ENCODE results near the gene TBX3. TPM values are rescaled to one million over a fixed set of nuclear protein-coding genes. Genes with fewer than 3 reads are reported as not detected.

The TBX3 gene
- total RNA-seq, 1 donor from 2014 or later = 102 TPM

DNA sequence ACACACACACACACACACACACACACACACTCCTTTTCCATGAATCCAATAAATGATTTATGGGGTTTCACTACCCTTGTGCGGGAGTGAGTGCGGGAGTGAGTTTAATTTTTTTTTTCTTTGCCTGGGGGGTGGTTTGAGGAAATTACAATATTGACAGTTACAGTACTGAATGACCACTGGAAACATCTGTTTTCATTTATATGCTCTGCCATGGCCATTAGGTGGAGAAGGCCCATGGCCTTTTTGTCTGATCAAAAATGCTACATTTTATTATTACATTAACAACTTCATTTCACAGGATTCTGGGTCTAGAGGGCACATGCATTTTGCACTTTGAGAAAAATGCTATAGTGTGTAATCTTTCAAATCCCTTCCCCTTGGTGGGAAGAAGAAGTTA is 5.9 kb downstream of the TBX3 start:
- Mint-ChIP-seq H3K4me1 (ENCODE audit: unreplicated experiment) (peaks cover 44% of the 10 kb centered on the region), H3K4me3 (peak overlapping the region; percentile 98), H3K36me3 (peaks cover 74% of the 10 kb centered on the region), H3K9me3 (no peaks in the 10 kb centered on the region), H3K27ac (peak overlapping the region; percentile 68), H3K27me3 (peaks cover 52% of the 10 kb centered on the region)
- TF ChIP-seq, protein P1, sequence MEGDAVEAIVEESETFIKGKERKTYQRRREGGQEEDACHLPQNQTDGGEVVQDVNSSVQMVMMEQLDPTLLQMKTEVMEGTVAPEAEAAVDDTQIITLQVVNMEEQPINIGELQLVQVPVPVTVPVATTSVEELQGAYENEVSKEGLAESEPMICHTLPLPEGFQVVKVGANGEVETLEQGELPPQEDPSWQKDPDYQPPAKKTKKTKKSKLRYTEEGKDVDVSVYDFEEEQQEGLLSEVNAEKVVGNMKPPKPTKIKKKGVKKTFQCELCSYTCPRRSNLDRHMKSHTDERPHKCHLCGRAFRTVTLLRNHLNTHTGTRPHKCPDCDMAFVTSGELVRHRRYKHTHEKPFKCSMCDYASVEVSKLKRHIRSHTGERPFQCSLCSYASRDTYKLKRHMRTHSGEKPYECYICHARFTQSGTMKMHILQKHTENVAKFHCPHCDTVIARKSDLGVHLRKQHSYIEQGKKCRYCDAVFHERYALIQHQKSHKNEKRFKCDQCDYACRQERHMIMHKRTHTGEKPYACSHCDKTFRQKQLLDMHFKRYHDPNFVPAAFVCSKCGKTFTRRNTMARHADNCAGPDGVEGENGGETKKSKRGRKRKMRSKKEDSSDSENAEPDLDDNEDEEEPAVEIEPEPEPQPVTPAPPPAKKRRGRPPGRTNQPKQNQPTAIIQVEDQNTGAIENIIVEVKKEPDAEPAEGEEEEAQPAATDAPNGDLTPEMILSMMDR (conservative IDR thresholded peaks at IDR 0.05) = no peak
- DNase-seq (ENCODE audit: extremely low spot score, unreplicated experiment) = no peak

DNA sequence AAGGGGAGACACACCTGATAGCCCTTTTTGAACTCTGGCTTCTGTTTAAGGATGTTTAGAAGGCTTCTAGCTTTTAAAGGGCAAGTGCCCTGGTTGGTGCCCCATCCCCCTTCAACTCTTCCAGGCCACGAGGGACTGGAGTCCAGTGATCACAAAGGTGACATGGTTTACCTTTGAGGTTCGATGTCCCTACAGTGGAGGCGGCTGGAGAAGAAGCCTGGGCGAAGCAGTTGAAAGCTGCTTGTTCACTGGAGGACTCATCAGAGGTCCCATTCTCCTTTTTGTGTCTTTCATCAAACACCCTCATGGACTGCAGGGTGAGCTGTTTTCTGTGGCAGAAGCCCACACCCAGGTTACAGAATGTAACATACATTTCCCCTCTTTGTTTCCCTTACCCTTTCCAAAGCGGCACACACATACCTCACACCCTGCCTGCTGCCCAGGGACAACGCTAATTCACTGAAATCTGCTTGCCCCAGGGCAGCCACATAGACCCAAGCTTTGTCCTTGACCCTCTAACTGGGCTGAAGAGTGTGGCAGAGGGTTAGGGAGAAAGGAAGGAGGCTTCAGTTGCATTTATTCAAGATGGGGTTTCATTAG is 7.7 kb downstream of the TBX3 start:
- DNase-seq (ENCODE audit: extremely low spot score, unreplicated experiment) = no peak
- peak overlapping the region; percentile 77 for H3K4me3 Mint-ChIP-seq
- TF ChIP-seq, protein P1 (conservative IDR thresholded peaks at IDR 0.05) = no peak
- H3K36me3 Mint-ChIP-seq = peaks cover 83% of the 10 kb centered on the region
- H3K4me1 Mint-ChIP-seq (ENCODE audit: unreplicated experiment) = peaks cover 55% of the 10 kb centered on the region
- no peaks in the 10 kb centered on the region for H3K9me3 Mint-ChIP-seq
- H3K27ac Mint-ChIP-seq = peak overlapping the region; percentile 84
- peaks cover 58% of the 10 kb centered on the region for H3K27me3 Mint-ChIP-seq

DNA sequence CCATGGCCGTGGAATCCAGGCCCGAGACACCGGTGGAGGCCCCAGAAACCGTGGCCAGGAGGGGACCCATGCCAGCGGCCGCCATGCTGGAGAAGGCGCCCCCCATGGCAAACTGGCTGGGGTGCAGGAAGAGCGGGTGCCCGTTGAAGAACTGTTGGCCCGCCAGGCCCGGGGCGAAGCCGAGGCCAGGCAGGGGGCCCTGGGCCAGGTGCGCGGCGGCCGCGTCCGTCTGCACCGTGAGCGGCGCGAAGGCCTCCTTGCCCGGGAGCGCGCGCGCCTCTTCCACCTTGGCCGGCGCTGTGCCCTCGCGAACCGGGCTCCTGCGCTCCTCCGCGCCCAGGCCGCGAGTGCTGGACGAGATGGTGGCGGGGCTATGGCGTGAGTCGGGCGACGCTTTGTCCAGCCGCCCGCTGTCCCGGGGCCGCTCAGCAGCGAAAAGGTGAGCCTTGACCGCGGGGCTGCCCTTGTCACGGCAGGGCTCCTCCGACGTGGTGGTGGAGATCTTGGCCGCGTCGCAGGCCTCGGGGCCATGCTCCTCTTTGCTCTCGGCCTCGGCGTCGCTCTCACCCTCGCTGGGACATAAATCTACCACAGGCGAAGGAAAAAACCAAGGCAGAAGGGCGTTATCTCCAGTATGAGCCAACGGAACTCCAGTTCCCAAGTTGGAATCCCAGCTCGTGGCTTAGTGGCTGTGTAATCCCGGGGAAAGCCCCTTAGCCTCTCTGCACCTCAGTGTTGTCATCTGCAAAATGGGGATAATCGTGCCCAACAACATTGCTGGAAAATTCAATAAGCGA is 9.5 kb downstream of the TBX3 start:
- Mint-ChIP-seq H3K9me3 (no peaks in the 10 kb centered on the region), H3K4me3 (peak overlapping the region; percentile 77), H3K27ac (peak overlapping the region; percentile 90), H3K36me3 (peaks cover 66% of the 10 kb centered on the region), H3K27me3 (peaks cover 64% of the 10 kb centered on the region), H3K4me1 (ENCODE audit: unreplicated experiment) (peaks cover 62% of the 10 kb centered on the region)
- TF ChIP-seq, protein P1 (conservative IDR thresholded peaks at IDR 0.05) = no peak
- no peak for DNase-seq (ENCODE audit: extremely low spot score, unreplicated experiment)

DNA sequence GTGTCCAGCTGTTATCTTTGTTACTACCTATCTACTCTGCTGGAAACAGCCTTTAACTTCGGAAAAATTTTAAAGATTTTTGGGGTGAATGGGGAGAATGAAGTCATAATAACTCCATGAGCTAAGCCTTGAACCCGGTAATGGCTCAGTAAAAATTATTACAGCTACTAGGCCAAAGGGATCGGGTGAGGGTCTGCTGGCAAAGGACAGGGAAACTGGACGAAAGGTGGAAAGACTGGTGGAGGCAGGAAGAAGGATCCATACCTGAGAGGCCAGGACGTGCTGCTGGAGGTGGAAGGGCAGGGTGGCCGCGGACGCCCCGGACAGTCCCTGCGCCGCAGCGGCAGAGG is 10.1 kb downstream of the TBX3 start:
- Mint-ChIP-seq H3K36me3 (peaks cover 62% of the 10 kb centered on the region), H3K4me3 (peak overlapping the region; percentile 88), H3K4me1 (ENCODE audit: unreplicated experiment) (peaks cover 56% of the 10 kb centered on the region), H3K9me3 (no peaks in the 10 kb centered on the region), H3K27me3 (peaks cover 61% of the 10 kb centered on the region), H3K27ac (peak overlapping the region; percentile 90)
- TF ChIP-seq, protein P1 (conservative IDR thresholded peaks at IDR 0.05) = no peak
- no peak for DNase-seq (ENCODE audit: extremely low spot score, unreplicated experiment)

DNA sequence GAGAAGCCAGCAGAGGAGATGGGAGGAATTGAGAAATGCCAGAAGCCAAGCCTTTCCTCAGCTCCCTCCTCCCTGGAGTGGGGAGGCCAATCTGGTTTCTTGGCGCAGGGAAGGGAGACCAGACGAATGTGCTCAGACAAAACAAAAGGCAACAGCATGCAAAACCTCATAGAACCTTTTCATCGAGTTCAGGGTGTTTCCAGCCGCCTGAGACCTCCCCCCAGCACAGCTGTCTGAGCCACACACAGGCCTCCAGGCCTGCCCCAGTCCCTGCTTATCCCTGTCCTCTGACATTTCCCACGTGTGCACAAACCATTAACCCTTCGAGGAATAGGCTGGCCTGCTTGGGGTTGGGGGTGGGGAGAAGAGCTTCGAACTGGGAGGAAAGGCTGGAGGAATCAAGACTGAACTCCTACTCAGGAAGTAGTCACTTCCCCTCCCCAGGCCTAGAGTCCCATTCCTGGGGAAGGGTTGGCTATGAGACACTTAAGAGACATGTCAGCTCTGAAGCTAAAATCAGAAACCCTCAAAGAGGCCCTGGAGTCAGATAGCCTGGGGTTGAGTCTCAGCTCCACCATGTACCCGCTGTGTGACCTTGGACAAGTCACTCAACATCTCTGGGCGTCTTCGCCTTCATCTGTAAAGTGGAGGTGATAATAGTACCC is 10.7 kb downstream of the TBX3 start:
- Mint-ChIP-seq H3K9me3 (no peaks in the 10 kb centered on the region), H3K4me3 (peak overlapping the region; percentile 88), H3K27me3 (peaks cover 62% of the 10 kb centered on the region), H3K27ac (peak overlapping the region; percentile 90), H3K36me3 (peaks cover 57% of the 10 kb centered on the region), H3K4me1 (ENCODE audit: unreplicated experiment) (peaks cover 54% of the 10 kb centered on the region)
- no peak for DNase-seq (ENCODE audit: extremely low spot score, unreplicated experiment)
- TF ChIP-seq, protein P1 (conservative IDR thresholded peaks at IDR 0.05) = no peak

Data from type B pancreatic cell (in vitro differentiated cells).